ENCODE data around the gene FAM72B.
"Not testable (repeated sequence)": the region's sequence is repeated elsewhere in the genome, so short reads cannot be mapped to it uniquely, and the experiment has no call there.

The FAM72B gene

GRCh38 chr1:121199763-121200162, 15.6 kb upstream of the FAM72B start:
- DNase-seq = not testable (repeated sequence)

GRCh38 chr1:121197095-121197882, 13.1 kb upstream of the FAM72B start:
- not testable (repeated sequence) for DNase-seq

- DNase-seq = not testable (repeated sequence)
These were observed 8.4 kb upstream of the FAM72B start for GRCh38 chr1:121192512-121192911.

- not testable (repeated sequence) for DNase-seq
These were observed 3.8 kb upstream of the FAM72B start for GRCh38 chr1:121187914-121188313.

GRCh38 chr1:121186191-121186590, 2.1 kb upstream of the FAM72B start:
- not testable (repeated sequence) for DNase-seq

GRCh38 chr1:121185140-121185708, 1.1 kb upstream of the FAM72B start:
- not testable (repeated sequence) for DNase-seq

GRCh38 chr1:121183867-121184266, 273 bp downstream of the FAM72B start:
- not testable (repeated sequence) for DNase-seq

- DNase-seq = not testable (repeated sequence)
These were observed 5.9 kb downstream of the FAM72B start for GRCh38 chr1:121178197-121178596.

GRCh38 chr1:121176649-121177048, 7.5 kb downstream of the FAM72B start:
- not testable (repeated sequence) for DNase-seq

GRCh38 chr1:121168152-121168668, 15.9 kb downstream of the FAM72B start:
- not testable (repeated sequence) for DNase-seq

- DNase-seq = not testable (repeated sequence)
These were observed 16.9 kb downstream of the FAM72B start for GRCh38 chr1:121167225-121167738.

- not testable (repeated sequence) for DNase-seq
These were observed 18.8 kb downstream of the FAM72B start for GRCh38 chr1:121165296-121165695.

GRCh38 chr1:121163850-121164757, 20.0 kb downstream of the FAM72B start:
- DNase-seq = not testable (repeated sequence)

- not testable (repeated sequence) for DNase-seq
These were observed 22.8 kb downstream of the FAM72B start for GRCh38 chr1:121161199-121161901.

GRCh38 chr1:121160118-121160517, 24.0 kb downstream of the FAM72B start:
- not testable (repeated sequence) for DNase-seq

GRCh38 chr1:121157609-121158008, 26.5 kb downstream of the FAM72B start:
- not testable (repeated sequence) for DNase-seq

- not testable (repeated sequence) for DNase-seq
These were observed 27.1 kb downstream of the FAM72B start for GRCh38 chr1:121156958-121157603.

- DNase-seq = not testable (repeated sequence)
These were observed 28.3 kb downstream of the FAM72B start for GRCh38 chr1:121155671-121156358.

- DNase-seq = not testable (repeated sequence)
These were observed 29.3 kb downstream of the FAM72B start for GRCh38 chr1:121154811-121155210.

- DNase-seq = not testable (repeated sequence)
These were observed 31.4 kb downstream of the FAM72B start for GRCh38 chr1:121152788-121153187.

GRCh38 chr1:121151294-121151693, 32.8 kb downstream of the FAM72B start:
- DNase-seq = not testable (repeated sequence)
